Ascending aorta (tissue), 2 donors: ENCODE data around the gene NIM1K. TPM values are rescaled to one million over a fixed set of nuclear protein-coding genes. Genes with fewer than 3 reads are reported as not detected.

Experiments used
- DNase-seq, 2 donors: peaks; one replicate each; pipeline ENCODE4 v3.0.0-alpha.2; 2019; ENCODE audit warnings: low spot score in 2 of 2
- H3K27ac ChIP-seq, 2 donors: fragments of 200-600 bp; sonication (generic); one replicate each; pipeline ENCODE4 v1.5.1; 2016 to 2017; ENCODE audit warnings: mild to moderate bottlenecking in 1 of 2
- H3K27me3 ChIP-seq: fragments of 200-600 bp; sonication (generic); one replicate; pipeline ENCODE4 v1.5.1; 2017
- H3K36me3 ChIP-seq, 2 donors: fragments of 200-600 bp; sonication (generic); one replicate each; pipeline ENCODE4 v1.5.1; 2016
- H3K4me1 ChIP-seq, 2 donors: fragments of 200-600 bp; sonication (generic); one replicate each; pipeline ENCODE4 v1.5.1; 2016 to 2017; ENCODE audit warnings: mild to moderate bottlenecking in 1 of 2
- H3K4me3 ChIP-seq, 2 donors: fragments of 200-600 bp; sonication (generic); one replicate each; pipeline ENCODE4 v1.5.1; 2016 to 2017; ENCODE audit warnings: mild to moderate bottlenecking in 1 of 2
- H3K9me3 ChIP-seq, 2 donors: fragments of 200-600 bp; sonication (generic); one replicate each; pipeline ENCODE4 v1.5.1; 2016
- intact Hi-C: fragments of 100-400 bp; cut with DNase I; formaldehyde crosslinking; loops from one replicate; pipeline ENCODE4 v1.15.1; 2023
- total RNA-seq: library from RNA; depleted of rRNA; stranded (reverse); fragments of >200 nt; gene quantifications from one replicate; pipeline ENCODE4 v1.1.0, GENCODE V29; 2016
- TF ChIP-seq, protein P1 (sequence below), 3 experiments: fragments of 200-600 bp in 2 of 3; fragments of 450-650 bp in 1 of 3; sonication (generic) in 2 of 3; IDR thresholded peaks; one replicate each; pipeline ENCODE4 v1.5.1; 2016 to 2019; ENCODE audit warnings: antibody characterized with exemption in 3 of 3, mild to moderate bottlenecking in 1 of 3, moderate library complexity in 1 of 3

NIM1K gene
- total RNA-seq, result not detected

DNA sequence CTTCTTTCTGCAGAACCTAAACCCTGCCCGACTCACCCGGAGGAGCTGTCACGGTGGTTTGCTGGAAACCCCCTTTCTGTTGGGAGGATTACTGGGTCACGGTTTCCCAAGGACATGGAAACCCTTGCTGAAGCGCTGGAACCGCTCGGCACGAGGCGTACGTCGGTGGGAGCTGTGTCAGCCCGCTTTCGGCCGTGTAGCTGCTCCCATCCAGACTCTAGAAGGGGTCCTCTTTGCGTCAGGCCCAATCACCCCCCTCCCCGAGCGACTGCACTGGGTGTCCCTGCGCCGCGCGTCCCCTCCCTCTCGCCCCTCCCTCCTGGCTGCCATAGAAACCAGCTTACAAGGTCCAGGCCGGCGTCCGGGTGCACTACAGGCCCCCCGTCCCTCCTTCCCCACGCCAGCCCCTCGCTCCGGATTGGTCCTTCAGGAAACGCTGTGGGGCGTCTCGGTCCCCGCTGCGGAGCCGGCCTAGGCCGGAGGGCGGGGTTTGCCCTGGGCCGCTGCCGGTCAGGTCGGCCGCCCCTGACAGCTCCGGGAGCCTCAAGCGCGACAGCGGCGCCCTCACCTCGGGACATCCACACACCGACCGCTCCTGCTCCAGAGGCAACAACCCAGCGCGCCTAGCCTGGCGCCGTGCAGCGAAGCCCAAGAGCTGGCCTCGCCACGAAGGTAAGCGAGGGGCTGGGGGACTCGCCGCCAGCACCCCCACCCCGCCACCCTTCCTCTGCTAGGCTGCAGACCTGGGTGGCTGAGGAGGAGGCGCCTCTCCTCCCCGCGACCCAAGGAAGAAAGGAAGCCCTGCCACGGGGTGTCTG, at the start of gene NIM1K:
NIM1K (plus strand) TSS at position 486 of the 818 bp plus-strand sequence. CDS start 53,551 bp downstream, outside the sequence.
- peak; percentile 11 to 77 for DNase-seq
- no peaks in the 10 kb centered on the region for H3K27me3 ChIP-seq
- no peaks in the 10 kb centered on the region for H3K36me3 ChIP-seq
- H3K27ac ChIP-seq, result no peak within 1 kb of the TSS
- peak within 1 kb of the TSS; percentile 49 to 87 for H3K4me3 ChIP-seq
- TF ChIP-seq, protein P1, sequence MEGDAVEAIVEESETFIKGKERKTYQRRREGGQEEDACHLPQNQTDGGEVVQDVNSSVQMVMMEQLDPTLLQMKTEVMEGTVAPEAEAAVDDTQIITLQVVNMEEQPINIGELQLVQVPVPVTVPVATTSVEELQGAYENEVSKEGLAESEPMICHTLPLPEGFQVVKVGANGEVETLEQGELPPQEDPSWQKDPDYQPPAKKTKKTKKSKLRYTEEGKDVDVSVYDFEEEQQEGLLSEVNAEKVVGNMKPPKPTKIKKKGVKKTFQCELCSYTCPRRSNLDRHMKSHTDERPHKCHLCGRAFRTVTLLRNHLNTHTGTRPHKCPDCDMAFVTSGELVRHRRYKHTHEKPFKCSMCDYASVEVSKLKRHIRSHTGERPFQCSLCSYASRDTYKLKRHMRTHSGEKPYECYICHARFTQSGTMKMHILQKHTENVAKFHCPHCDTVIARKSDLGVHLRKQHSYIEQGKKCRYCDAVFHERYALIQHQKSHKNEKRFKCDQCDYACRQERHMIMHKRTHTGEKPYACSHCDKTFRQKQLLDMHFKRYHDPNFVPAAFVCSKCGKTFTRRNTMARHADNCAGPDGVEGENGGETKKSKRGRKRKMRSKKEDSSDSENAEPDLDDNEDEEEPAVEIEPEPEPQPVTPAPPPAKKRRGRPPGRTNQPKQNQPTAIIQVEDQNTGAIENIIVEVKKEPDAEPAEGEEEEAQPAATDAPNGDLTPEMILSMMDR (IDR thresholded peaks at IDR 0.05), result no peak
- no peaks in the 10 kb centered on the region for H3K9me3 ChIP-seq
- H3K4me1 ChIP-seq, result peaks cover 0 to 5% of the 10 kb centered on the region in 2 donors
- intact Hi-C loops, result loop anchor here (2.0 to 5.0 kb wide), 2 partner anchors 70 to 121 kb away; partner anchors contain the start of genes HMGCS1 and ZNF131

DNA sequence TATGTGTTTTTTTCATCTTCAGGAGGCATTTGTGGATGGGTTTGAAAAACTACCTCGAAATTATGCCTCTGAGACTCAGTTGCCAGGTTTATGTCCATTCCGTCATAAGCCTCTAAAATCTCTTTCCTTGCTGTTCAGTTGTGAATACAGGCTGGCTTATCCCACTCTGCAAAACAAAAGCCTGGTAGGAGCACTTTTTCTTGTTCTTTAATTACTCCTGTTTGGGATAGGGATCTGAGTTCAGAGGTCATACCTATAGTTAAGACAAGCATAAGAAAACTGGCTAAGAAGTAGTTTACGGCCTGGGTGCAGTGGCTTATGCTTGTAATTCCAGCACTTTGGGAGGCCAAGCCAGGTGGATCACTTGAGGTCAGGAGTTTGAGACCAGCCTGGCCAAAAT, 47.0 kb upstream of the NIM1K start:
- H3K4me1 ChIP-seq, result no peaks in the 10 kb centered on the region
- H3K36me3 ChIP-seq, result peaks cover 8 to 11% of the 10 kb centered on the region in 2 donors
- no peaks in the 10 kb centered on the region for H3K9me3 ChIP-seq
- TF ChIP-seq, protein P1 (IDR thresholded peaks at IDR 0.05), result no peak
- H3K27ac ChIP-seq, result no peak overlapping the region
- H3K4me3 ChIP-seq, result no peak overlapping the region
- no peaks in the 10 kb centered on the region for H3K27me3 ChIP-seq
- intact Hi-C loops, result no loop called here
- DNase-seq, result no peak

DNA sequence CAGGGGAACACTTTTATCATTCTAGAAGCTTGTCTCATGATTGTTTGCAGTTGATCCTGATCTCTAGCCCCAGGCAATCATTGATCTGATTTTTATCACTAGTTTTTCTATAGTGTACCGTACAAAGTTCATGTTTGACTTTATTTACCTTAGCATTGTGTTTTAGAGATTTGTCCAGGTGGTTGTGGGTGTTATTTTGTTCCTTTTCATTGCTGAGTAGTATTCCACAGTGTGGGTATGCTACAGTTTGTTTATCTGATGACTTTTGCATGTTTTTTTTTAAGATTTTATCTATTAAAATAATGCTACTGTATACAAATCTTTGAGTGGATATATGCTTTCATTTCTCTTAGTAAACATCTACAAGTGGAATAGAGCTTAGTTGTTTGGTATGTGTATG, 45.1 kb upstream of the NIM1K start:
- Histone ChIP-seq H3K27ac (no peak overlapping the region), H3K27me3 (no peaks in the 10 kb centered on the region), H3K36me3 (peaks cover 5 to 7% of the 10 kb centered on the region in 2 donors), H3K9me3 (no peaks in the 10 kb centered on the region), H3K4me3 (no peak overlapping the region), H3K4me1 (no peaks in the 10 kb centered on the region)
- intact Hi-C loops, result no loop called here
- TF ChIP-seq, protein P1 (IDR thresholded peaks at IDR 0.05), result no peak
- DNase-seq, result no peak

DNA sequence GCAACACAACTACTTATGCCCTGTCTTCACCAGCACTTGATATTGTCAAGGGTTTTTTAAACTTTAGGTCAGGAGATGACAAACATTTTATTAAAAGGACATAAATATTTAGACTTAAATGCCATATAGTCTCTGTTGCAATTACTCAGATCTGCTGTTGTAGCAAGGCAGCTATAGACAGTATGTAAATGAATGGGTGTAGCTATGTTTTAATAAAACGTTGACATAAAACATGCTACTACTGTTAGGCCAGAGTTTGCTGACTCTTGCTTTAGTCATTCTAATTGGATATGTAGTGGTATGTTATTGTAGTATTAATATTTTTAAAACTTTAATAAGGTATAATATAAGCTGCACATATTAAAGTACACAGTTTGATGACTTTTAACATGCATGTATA, 43.6 kb upstream of the NIM1K start:
- Histone ChIP-seq H3K27me3 (no peaks in the 10 kb centered on the region), H3K36me3 (peaks cover 4 to 5% of the 10 kb centered on the region in 2 donors), H3K4me3 (no peak overlapping the region), H3K4me1 (no peaks in the 10 kb centered on the region), H3K27ac (no peak overlapping the region), H3K9me3 (no peaks in the 10 kb centered on the region)
- TF ChIP-seq, protein P1 (IDR thresholded peaks at IDR 0.05), result no peak
- intact Hi-C loops, result no loop called here
- DNase-seq, result no peak

DNA sequence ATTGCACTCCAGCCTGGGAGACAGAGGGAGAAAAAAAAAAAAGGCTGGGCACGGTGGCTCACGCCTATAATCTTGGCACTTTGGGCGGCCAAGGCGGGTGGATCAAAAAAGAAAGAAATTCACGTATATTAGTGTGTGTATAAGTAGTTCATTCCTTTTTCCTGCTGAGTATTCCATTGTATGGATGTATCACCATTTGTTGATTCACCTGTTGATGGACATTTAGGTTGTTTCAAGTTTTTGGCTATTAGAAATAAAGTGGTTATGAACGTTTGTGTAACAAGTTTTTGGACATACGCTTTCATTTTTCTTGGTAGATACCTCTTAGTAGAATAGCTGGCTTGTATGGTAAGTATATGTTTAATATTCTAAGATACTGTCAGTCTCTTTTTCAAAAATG, 42.8 kb upstream of the NIM1K start:
- intact Hi-C loops, result no loop called here

More for the DNA sequence above, 42.8 kb upstream of the NIM1K start:
- Histone ChIP-seq H3K27me3 (no peaks in the 10 kb centered on the region), H3K4me3 (no peak overlapping the region), H3K36me3 (peaks cover 4 to 5% of the 10 kb centered on the region in 2 donors), H3K9me3 (no peaks in the 10 kb centered on the region), H3K4me1 (peaks cover under 1 to 4% of the 10 kb centered on the region in 2 donors), H3K27ac (no peak overlapping the region)
- TF ChIP-seq, protein P1 (IDR thresholded peaks at IDR 0.05), result no peak
- DNase-seq, result no peak
